Measurements from ENCODE around the gene TMEM204. TPM values are rescaled to one million over a fixed set of nuclear protein-coding genes. Genes with fewer than 3 reads are reported as not detected.

Gene TMEM204
- total and polyA plus RNA-seq, 8 donors = 2.4 to 9.8 (median 5.0) TPM

DNA sequence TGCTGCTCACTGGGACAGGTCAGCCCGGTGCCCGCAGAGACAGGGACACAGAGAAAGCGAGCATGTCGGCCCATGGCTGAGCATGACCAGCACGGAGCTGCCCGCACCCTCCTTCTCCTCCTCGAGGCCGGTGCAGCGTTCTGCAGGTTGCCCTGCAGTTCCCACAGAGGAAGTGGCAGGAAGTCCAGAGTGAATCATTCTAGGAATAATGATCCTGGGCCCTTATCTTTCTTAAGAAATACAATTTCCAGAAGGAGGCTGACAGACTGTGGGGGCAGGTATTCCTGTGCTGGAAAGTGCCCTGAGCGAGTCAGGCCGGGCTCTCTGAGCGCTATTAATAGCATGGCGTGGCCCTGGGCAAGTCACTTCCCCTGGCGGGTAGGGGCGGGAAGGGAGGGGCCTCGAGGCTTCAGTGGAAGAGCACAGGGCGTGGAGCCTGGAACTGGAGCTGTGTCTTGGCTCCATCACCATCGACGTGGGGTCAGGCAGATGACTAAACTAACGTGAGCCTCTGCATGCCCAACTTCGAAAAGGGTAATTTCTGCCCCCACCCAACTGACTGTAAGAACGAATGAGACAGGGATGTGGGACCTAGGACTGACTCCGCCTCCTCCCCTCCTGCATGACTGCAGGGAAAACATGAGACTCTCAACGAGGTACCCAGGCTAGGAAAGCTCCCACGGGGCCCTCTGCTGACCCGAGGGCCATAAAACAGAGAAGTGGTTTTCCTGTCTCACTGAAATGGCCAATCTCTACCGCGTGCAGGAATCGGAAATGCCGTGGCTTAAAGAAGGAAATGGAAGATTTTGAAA is 9.8 kb downstream of the TMEM204 start:
- intact Hi-C loops (cut with DNase I) = no loop called here

DNA sequence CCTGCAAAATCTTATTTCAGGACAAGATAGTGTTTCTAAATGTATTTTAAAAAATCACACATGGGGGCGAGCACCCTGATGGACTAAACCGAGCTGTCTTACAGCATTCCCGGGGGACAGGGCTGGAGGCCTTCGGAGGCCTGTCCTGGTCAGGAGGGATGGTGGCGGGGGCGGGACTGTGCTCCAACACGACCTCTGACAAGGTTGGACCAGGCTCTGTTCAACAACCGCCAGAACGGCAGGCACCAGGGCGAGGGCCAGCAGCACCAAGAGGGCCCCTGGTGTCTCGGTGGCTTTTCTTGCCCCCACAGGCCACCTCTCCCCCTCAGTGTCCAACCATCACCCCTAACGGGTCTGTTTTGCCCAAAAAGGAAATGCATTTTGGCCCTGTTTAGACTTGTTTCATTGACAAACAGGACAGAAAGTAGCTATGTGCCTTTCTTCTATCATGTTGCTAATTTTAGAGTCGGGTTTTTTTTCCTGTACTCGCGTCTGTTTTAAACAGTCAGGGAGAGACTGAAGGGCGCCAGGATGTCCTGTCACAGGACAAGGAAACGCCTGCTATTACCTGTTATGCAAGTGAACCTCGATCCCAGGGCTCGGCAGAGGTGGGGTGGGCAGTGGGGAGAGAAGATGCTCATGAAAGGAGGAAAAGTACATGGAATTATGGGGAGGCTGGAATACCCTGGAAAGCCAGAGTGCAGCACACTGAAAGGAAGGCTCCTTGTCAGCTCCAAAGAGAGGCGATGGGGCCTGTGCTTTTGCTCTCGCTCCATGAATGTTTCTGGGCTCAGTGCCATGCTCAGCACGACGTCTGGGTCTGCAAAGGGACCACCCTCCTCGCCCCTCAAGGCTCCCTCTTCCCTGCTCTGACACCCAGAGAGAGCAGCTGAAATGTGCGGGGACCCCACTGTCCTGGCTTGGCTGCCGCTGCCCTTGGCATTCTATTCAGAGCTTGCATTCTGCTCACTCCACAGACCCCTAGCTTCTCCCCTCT is 11.9 kb downstream of the TMEM204 start:
- no peaks in the 10 kb centered on the region for H3K9me3 ChIP-seq
- no peak for ATAC-seq
- H3K4me3 ChIP-seq = no peak overlapping the region
- FAIRE-seq = no peak
- no peaks in the 10 kb centered on the region for H3K36me3 ChIP-seq
- H3K4me1 ChIP-seq = no peaks in the 10 kb centered on the region
- peak in 1 of 6 donors; percentile 32 for DNase-seq
- H3K27me3 ChIP-seq = no peaks in the 10 kb centered on the region
- no peak for TF ChIP-seq CTCF (IDR thresholded peaks at IDR 0.05)
- intact Hi-C loops (cut with DNase I) = no loop called here
- peak overlapping the region in 1 of 4 donors; percentile 8 for H3K27ac ChIP-seq
- WGBS, 2 donors = 79 to 81% methylated on average over 26 of the region's 26 CpGs

More for the DNA sequence above, 9.8 kb downstream of the TMEM204 start:
- no peak for FAIRE-seq
- H3K36me3 ChIP-seq = no peaks in the 10 kb centered on the region
- peak in 2 of 6 donors; percentile 10 to 30 for DNase-seq
- H3K9me3 ChIP-seq = no peaks in the 10 kb centered on the region
- H3K27ac ChIP-seq = peak overlapping the region in 2 of 4 donors; percentile 20 to 27
- peak in 3 of 4 donors; percentile 44 to 73 (median 60) for ATAC-seq
- 72 to 73% methylated on average over 30 of the region's 30 CpGs for WGBS, 2 donors
- TF ChIP-seq CTCF (IDR thresholded peaks at IDR 0.05) = no peak
- H3K27me3 ChIP-seq = no peaks in the 10 kb centered on the region
- H3K4me3 ChIP-seq = no peak overlapping the region
- H3K4me1 ChIP-seq = no peaks in the 10 kb centered on the region

DNA sequence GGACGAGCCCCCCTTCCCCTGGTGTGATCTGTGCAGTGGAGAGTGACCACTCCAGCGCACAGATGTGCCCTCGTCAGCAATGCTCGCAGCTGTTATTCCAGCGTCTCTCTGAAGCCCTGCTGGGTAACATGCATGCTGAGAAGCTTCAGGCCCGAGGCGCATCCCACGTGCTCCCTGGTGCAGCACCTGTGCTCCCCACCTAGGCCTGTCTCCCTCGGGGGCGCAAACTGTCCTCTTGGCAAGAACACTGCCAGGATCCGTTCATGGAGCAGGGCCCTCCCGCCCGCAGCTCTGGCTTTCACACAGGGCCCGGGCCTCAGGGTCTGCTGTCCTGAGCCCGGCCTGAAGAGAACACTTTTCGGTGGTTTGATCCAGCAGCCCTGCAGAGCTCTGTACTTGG is 13.0 kb downstream of the TMEM204 start:
- H3K36me3 ChIP-seq = no peaks in the 10 kb centered on the region
- H3K27ac ChIP-seq = no peak overlapping the region
- no peak for ATAC-seq

DNA sequence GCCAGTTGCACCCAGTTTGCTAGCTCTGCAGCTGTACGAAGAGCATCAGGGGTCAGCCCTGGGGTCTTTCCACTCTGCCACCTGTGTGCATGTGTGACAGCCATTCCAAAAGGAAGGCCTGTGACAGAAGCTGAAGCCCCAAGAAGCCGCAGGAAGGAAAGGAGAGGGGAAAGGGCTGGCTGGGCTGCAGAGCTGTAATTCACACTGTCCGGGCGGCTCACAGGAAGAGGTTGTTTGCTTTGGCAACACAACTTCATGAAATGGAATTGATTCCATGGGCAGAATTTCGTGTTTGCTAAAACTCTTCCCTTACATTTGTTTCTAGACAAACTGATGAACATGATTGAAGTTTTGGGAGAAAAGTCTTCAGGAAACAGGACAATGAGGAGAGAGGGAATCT is 14.8 kb downstream of the TMEM204 start:
- DNase-seq = no peak
- ATAC-seq = no peak
- Histone ChIP-seq H3K27ac (no peak overlapping the region), H3K36me3 (no peaks in the 10 kb centered on the region), H3K27me3 (no peaks in the 10 kb centered on the region), H3K9me3 (no peaks in the 10 kb centered on the region), H3K4me1 (no peaks in the 10 kb centered on the region), H3K4me3 (no peak overlapping the region)
- FAIRE-seq = no peak
- TF ChIP-seq CTCF (IDR thresholded peaks at IDR 0.05) = no peak
- intact Hi-C loops (cut with DNase I) = no loop called here
- WGBS, 2 donors = 78 to 80% methylated on average over 5 of the region's 5 CpGs

More for the DNA sequence above, 13.0 kb downstream of the TMEM204 start:
- H3K9me3 ChIP-seq = no peaks in the 10 kb centered on the region
- H3K4me1 ChIP-seq = no peaks in the 10 kb centered on the region
- no peak for FAIRE-seq
- DNase-seq = no peak
- TF ChIP-seq CTCF (IDR thresholded peaks at IDR 0.05) = no peak
- no peaks in the 10 kb centered on the region for H3K27me3 ChIP-seq
- 88 to 91% methylated on average over 16 of the region's 16 CpGs for WGBS, 2 donors
- intact Hi-C loops (cut with DNase I) = no loop called here
- H3K4me3 ChIP-seq = no peak overlapping the region

Data from pancreas (tissue), 10 donors.